ENCODE measurements around the gene PDCD10.

DNA sequence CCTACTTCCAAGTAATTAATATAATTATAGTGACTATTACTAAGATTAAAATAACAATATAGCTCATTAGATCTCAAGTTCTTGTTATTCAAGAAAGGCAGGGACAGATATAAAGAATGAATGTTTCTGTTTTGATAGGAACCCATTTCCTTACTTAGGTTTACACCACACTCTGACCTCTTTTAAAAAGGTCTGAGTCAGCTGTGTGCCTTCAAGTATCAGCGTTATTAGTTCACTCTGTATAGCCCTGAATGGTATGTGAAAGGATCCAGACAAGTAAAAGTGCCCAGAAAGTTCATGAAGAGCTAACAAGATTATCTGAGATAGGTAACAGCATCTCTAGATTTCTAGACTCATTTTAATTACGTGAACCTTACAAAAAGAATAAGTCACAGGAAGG is 28.9 kb downstream of the PDCD10 start:
- no peak for TF ChIP-seq GABPA (IDR thresholded peaks at IDR 0.05; ENCODE audit: low read depth)
- TF ChIP-seq, protein P1, sequence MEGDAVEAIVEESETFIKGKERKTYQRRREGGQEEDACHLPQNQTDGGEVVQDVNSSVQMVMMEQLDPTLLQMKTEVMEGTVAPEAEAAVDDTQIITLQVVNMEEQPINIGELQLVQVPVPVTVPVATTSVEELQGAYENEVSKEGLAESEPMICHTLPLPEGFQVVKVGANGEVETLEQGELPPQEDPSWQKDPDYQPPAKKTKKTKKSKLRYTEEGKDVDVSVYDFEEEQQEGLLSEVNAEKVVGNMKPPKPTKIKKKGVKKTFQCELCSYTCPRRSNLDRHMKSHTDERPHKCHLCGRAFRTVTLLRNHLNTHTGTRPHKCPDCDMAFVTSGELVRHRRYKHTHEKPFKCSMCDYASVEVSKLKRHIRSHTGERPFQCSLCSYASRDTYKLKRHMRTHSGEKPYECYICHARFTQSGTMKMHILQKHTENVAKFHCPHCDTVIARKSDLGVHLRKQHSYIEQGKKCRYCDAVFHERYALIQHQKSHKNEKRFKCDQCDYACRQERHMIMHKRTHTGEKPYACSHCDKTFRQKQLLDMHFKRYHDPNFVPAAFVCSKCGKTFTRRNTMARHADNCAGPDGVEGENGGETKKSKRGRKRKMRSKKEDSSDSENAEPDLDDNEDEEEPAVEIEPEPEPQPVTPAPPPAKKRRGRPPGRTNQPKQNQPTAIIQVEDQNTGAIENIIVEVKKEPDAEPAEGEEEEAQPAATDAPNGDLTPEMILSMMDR (IDR thresholded peaks at IDR 0.05; ENCODE audit: insufficient read depth, low read length) = no peak
- no peak for TF ChIP-seq SPI1 (IDR thresholded peaks at IDR 0.05; ENCODE audit: borderline replicate concordance, low read depth)
- TF ChIP-seq, protein P2, sequence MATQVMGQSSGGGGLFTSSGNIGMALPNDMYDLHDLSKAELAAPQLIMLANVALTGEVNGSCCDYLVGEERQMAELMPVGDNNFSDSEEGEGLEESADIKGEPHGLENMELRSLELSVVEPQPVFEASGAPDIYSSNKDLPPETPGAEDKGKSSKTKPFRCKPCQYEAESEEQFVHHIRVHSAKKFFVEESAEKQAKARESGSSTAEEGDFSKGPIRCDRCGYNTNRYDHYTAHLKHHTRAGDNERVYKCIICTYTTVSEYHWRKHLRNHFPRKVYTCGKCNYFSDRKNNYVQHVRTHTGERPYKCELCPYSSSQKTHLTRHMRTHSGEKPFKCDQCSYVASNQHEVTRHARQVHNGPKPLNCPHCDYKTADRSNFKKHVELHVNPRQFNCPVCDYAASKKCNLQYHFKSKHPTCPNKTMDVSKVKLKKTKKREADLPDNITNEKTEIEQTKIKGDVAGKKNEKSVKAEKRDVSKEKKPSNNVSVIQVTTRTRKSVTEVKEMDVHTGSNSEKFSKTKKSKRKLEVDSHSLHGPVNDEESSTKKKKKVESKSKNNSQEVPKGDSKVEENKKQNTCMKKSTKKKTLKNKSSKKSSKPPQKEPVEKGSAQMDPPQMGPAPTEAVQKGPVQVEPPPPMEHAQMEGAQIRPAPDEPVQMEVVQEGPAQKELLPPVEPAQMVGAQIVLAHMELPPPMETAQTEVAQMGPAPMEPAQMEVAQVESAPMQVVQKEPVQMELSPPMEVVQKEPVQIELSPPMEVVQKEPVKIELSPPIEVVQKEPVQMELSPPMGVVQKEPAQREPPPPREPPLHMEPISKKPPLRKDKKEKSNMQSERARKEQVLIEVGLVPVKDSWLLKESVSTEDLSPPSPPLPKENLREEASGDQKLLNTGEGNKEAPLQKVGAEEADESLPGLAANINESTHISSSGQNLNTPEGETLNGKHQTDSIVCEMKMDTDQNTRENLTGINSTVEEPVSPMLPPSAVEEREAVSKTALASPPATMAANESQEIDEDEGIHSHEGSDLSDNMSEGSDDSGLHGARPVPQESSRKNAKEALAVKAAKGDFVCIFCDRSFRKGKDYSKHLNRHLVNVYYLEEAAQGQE (IDR thresholded peaks at IDR 0.05; ENCODE audit: insufficient replicate concordance, low read depth) = no peak
- no peak for TF ChIP-seq POLR2AphosphoS5 (IDR thresholded peaks at IDR 0.05; ENCODE audit: low read depth)

Data from HL-60 (cell line).